Activated naive CD8-positive, alpha-beta T cell treated with anti-CD3 and anti-CD28 coated beads, Interleukin-2, amount 50 U/mL, for 24 hours (primary cell): ENCODE measurements around the gene FBXL20.
"Not testable (repeated sequence)": the region's sequence is repeated elsewhere in the genome, so short reads cannot be mapped to it uniquely, and the experiment has no call there.

ENCODE experiments used
- ATAC-seq: fragments of 150-1000 bp; cut with Tn5 transposase; one replicate; pipeline ENCODE4 v1.10.0; 2021
- DNase-seq: peaks from one replicate; pipeline ENCODE4 v3.0.0; 2021
- H3K27ac Mint-ChIP-seq: one replicate; pipeline ENCODE4 v1.8.0; 2021; ENCODE audit warnings: mild to moderate bottlenecking, mixed read lengths
- H3K27me3 Mint-ChIP-seq: one replicate; pipeline ENCODE4 v1.8.0; 2021; ENCODE audit warnings: mixed read lengths
- H3K36me3 Mint-ChIP-seq: one replicate; pipeline ENCODE4 v1.8.0; 2021; ENCODE audit warnings: low read depth, mixed read lengths
- H3K4me1 Mint-ChIP-seq: one replicate; pipeline ENCODE4 v1.8.0; 2021; ENCODE audit warnings: mixed read lengths
- H3K4me3 Mint-ChIP-seq: one replicate; pipeline ENCODE4 v1.8.0; 2021; ENCODE audit warnings: mild to moderate bottlenecking, moderate library complexity, mixed read lengths
- H3K9me3 Mint-ChIP-seq: one replicate; pipeline ENCODE4 v1.8.0; 2021; ENCODE audit warnings: mixed read lengths

The FBXL20 gene

GRCh38 chr17:39271546-39271945 is 129.9 kb downstream of the FBXL20 start:
- no peaks in the 10 kb centered on the region for H3K9me3 Mint-ChIP-seq
- H3K27me3 Mint-ChIP-seq = no peaks in the 10 kb centered on the region
- DNase-seq (no peak), ATAC-seq (no peak)
- H3K27ac Mint-ChIP-seq = no peak overlapping the region
- peaks cover 11% of the 10 kb centered on the region for H3K36me3 Mint-ChIP-seq
- H3K4me1 Mint-ChIP-seq = no peaks in the 10 kb centered on the region
- no peak overlapping the region for H3K4me3 Mint-ChIP-seq

- Mint-ChIP-seq H3K4me3 (no peak overlapping the region), H3K27me3 (no peaks in the 10 kb centered on the region), H3K27ac (no peak overlapping the region), H3K9me3 (no peaks in the 10 kb centered on the region), H3K36me3 (peaks cover 11% of the 10 kb centered on the region), H3K4me1 (no peaks in the 10 kb centered on the region)
- no peak for ATAC-seq
- DNase-seq = no peak
Observed at GRCh38 chr17:39270923-39271322, 130.5 kb downstream of the FBXL20 start.

GRCh38 chr17:39264119-39264518 is 137.3 kb downstream of the FBXL20 start:
- Mint-ChIP-seq H3K27ac (no peak overlapping the region), H3K9me3 (no peaks in the 10 kb centered on the region), H3K4me1 (no peaks in the 10 kb centered on the region), H3K27me3 (no peaks in the 10 kb centered on the region), H3K4me3 (no peak overlapping the region), H3K36me3 (peaks cover 14% of the 10 kb centered on the region)
- no peak for DNase-seq
- no peak for ATAC-seq

- H3K27me3 Mint-ChIP-seq = no peaks in the 10 kb centered on the region
- no peaks in the 10 kb centered on the region for H3K4me1 Mint-ChIP-seq
- no peak overlapping the region for H3K4me3 Mint-ChIP-seq
- peak; percentile 55 for DNase-seq
- H3K36me3 Mint-ChIP-seq = peaks cover 19% of the 10 kb centered on the region
- ATAC-seq = no peak
- no peak overlapping the region for H3K27ac Mint-ChIP-seq
- H3K9me3 Mint-ChIP-seq = no peaks in the 10 kb centered on the region
Observed at GRCh38 chr17:39261286-39261685, 140.1 kb downstream of the FBXL20 start.

GRCh38 chr17:39252788-39253460 is 148.5 kb downstream of the FBXL20 start:
- ATAC-seq = no peak
- no peak for DNase-seq
- Mint-ChIP-seq H3K4me1 (no peaks in the 10 kb centered on the region), H3K4me3 (no peak overlapping the region), H3K27ac (no peak overlapping the region), H3K36me3 (peaks cover 3% of the 10 kb centered on the region), H3K27me3 (no peaks in the 10 kb centered on the region), H3K9me3 (no peaks in the 10 kb centered on the region)

- Mint-ChIP-seq H3K36me3 (no peaks in the 10 kb centered on the region), H3K27me3 (no peaks in the 10 kb centered on the region), H3K4me1 (no peaks in the 10 kb centered on the region), H3K27ac (no peak overlapping the region), H3K9me3 (no peaks in the 10 kb centered on the region), H3K4me3 (no peak overlapping the region)
- ATAC-seq (no peak), DNase-seq (no peak)
Observed at GRCh38 chr17:39251997-39252396, 149.4 kb downstream of the FBXL20 start.

GRCh38 chr17:39250076-39250475 is 151.3 kb downstream of the FBXL20 start:
- H3K27me3 Mint-ChIP-seq, DNase-seq, ATAC-seq, H3K36me3 Mint-ChIP-seq, H3K4me1 Mint-ChIP-seq, H3K4me3 Mint-ChIP-seq, H3K9me3 Mint-ChIP-seq, H3K27ac Mint-ChIP-seq: not testable (repeated sequence)

- Mint-ChIP-seq H3K9me3 (no peaks in the 10 kb centered on the region), H3K27me3 (peaks cover 2% of the 10 kb centered on the region), H3K36me3 (no peaks in the 10 kb centered on the region), H3K27ac (no peak overlapping the region), H3K4me1 (peaks cover 11% of the 10 kb centered on the region), H3K4me3 (no peak overlapping the region)
- no peak for ATAC-seq
- DNase-seq = no peak
Observed at GRCh38 chr17:39246274-39246673, 155.2 kb downstream of the FBXL20 start.

- ATAC-seq (peak; percentile 89), DNase-seq (peak; percentile 91)
- Mint-ChIP-seq H3K27me3 (peaks cover 2% of the 10 kb centered on the region), H3K9me3 (no peaks in the 10 kb centered on the region), H3K4me1 (peaks cover 13% of the 10 kb centered on the region), H3K27ac (no peak overlapping the region), H3K4me3 (no peak overlapping the region), H3K36me3 (no peaks in the 10 kb centered on the region)
Observed at GRCh38 chr17:39244600-39245570, 156.5 kb downstream of the FBXL20 start.

GRCh38 chr17:39244016-39244599 is 157.3 kb downstream of the FBXL20 start:
- ATAC-seq (peak; percentile 25), DNase-seq (no peak)
- Mint-ChIP-seq H3K27ac (no peak overlapping the region), H3K4me1 (peaks cover 20% of the 10 kb centered on the region), H3K9me3 (no peaks in the 10 kb centered on the region), H3K27me3 (peaks cover 2% of the 10 kb centered on the region), H3K36me3 (no peaks in the 10 kb centered on the region), H3K4me3 (no peak overlapping the region)

- no peak for DNase-seq
- Mint-ChIP-seq H3K9me3 (no peaks in the 10 kb centered on the region), H3K27me3 (peaks cover 2% of the 10 kb centered on the region), H3K4me3 (no peak overlapping the region), H3K4me1 (peaks cover 28% of the 10 kb centered on the region), H3K36me3 (no peaks in the 10 kb centered on the region), H3K27ac (no peak overlapping the region)
- no peak for ATAC-seq
Observed at GRCh38 chr17:39243155-39243554, 158.3 kb downstream of the FBXL20 start.

GRCh38 chr17:39240631-39241030 is 160.8 kb downstream of the FBXL20 start:
- Mint-ChIP-seq H3K4me1 (peaks cover 33% of the 10 kb centered on the region), H3K36me3 (no peaks in the 10 kb centered on the region), H3K9me3 (no peaks in the 10 kb centered on the region), H3K27ac (no peak overlapping the region), H3K4me3 (no peak overlapping the region), H3K27me3 (peaks cover 2% of the 10 kb centered on the region)
- ATAC-seq = no peak
- no peak for DNase-seq

- Mint-ChIP-seq H3K4me3 (no peak overlapping the region), H3K4me1 (peaks cover 35% of the 10 kb centered on the region), H3K27me3 (peaks cover 2% of the 10 kb centered on the region), H3K36me3 (no peaks in the 10 kb centered on the region), H3K9me3 (no peaks in the 10 kb centered on the region), H3K27ac (no peak overlapping the region)
- DNase-seq (peak; percentile 74), ATAC-seq (peak; percentile 35)
Observed at GRCh38 chr17:39239640-39240314, 161.6 kb downstream of the FBXL20 start.

GRCh38 chr17:39238311-39238972 is 163.0 kb downstream of the FBXL20 start:
- ATAC-seq = peak; percentile 82
- Mint-ChIP-seq H3K4me1 (peaks cover 25% of the 10 kb centered on the region), H3K4me3 (peak overlapping the region; percentile 63), H3K9me3 (no peaks in the 10 kb centered on the region), H3K27me3 (no peaks in the 10 kb centered on the region), H3K36me3 (no peaks in the 10 kb centered on the region), H3K27ac (peak overlapping the region; percentile 65)
- DNase-seq = peak; percentile 65
